DMS153 (cell line): Measurements from ENCODE around the gene KLHL42.
"Not testable (repeated sequence)": the region's sequence is repeated elsewhere in the genome, so short reads cannot be mapped to it uniquely, and the experiment has no call there.

Source experiments
- DNase-seq: peaks from one replicate; lab custom pipeline; 2025; lab: John Stamatoyannopoulos, UW

Gene KLHL42

GRCh38 chr12:27817766-27818165 is 37.7 kb downstream of the KLHL42 start:
- no peak for DNase-seq

GRCh38 chr12:27818401-27818918 is 38.4 kb downstream of the KLHL42 start:
- peak; percentile 26 for DNase-seq

DNA sequence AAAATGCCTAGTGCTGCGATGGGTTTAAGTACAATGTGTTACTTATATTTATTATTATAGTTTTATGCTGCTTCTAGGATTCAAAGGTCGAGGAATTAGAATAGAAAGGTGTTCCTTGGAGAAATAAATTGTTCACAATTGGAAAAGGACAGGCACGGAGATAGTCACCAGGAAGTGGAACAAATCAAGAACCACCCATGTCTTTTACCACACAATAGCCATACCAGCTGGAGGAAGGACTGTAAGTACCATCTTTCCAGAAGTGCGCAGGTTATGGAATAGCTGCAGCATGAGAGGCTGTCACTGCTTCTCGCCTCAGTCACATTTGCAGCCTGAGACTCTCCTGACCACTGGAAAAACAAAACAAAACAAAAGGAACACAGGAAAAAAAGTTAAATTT is 40.5 kb downstream of the KLHL42 start:
- no peak for DNase-seq

DNA sequence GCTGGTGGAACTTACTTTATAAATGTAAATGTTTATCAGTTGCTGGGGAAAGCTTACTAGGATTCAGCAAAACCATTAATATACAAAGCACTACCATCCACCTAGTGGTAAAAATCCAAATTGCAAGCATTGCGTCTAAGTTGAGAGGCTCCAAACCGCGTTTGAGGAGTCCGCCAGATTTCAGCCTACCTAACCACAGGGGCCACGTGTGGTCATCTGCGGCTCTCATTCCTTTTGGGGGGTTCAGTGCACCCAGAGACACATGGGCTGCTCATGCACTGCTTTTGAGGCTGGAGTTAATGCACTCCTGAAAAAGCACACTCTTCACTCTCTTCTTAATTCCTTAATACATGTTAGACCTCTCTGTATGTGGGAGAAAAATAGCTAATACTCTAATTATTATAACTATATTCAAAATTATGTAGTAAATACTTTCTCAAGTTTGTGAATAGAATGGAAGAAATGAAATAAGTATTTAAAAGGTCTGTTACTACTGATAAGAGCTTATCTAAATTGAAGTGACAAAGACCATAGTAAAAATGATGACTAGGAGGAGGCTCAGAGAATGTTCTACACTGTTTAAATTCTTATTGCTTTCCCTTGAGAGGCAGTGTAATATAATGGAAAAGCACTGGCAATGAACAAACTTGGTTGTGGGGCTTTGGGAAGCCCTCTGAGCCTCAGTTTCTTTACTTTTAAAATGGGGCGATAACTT is 41.4 kb downstream of the KLHL42 start:
- DNase-seq: no peak

- no peak for DNase-seq
These were observed 42.2 kb downstream of the KLHL42 start for GRCh38 chr12:27822076-27822712.

GRCh38 chr12:27823038-27823437 is 43.0 kb downstream of the KLHL42 start:
- no peak for DNase-seq

DNA sequence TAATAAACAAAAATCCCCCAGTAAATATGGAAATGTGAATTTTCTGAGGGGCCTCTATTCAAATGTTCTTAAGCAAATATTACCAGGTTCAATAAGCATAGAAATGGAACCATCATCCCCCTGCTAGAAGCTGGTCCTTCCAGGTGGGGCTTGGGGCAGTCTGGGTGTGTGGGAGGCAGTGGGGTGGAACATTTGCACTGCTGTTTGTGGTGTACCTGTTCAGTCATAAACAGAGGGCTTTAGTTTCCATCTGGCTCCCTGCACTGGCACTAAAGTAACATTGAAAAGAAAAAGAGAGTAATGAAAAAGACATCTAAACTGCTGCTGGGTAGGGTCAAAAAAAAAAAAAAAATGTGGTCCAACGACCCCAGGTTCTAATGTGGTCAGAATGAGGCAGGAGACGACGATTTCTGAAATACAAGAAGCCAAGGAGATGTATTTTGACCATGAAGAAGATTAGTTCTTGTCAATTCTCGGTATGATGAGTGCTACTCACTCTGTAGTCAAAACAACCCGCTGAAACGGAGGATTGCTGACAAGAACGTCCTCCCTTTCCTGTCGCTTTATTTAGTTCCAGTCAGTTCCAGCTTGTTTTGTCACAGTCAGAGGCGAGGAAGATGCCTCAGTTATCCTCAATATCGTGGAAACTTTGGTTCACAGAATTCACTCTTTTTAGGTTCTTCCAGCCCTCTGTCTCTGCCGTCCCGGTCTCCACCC is 44.3 kb downstream of the KLHL42 start:
- DNase-seq: no peak

DNA sequence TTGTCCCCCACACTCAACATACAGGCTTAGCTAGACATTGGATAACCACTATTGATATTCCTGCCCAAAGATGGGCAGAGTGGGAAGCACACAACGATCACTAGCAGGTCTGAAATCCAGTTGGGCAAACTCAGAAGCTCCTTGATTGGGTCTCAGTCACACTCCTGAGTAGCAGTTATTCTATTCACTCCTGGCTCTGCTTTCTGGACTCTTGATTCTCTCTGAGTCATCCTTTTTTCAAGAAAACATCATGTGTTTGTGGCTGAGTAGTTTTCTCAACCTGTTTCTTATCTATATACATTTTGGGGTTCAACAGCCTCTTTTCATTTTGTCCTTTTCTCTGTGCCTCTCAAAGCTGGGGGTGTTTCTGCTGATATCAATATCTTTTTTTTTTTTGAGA is 46.0 kb downstream of the KLHL42 start:
- DNase-seq: no peak

DNA sequence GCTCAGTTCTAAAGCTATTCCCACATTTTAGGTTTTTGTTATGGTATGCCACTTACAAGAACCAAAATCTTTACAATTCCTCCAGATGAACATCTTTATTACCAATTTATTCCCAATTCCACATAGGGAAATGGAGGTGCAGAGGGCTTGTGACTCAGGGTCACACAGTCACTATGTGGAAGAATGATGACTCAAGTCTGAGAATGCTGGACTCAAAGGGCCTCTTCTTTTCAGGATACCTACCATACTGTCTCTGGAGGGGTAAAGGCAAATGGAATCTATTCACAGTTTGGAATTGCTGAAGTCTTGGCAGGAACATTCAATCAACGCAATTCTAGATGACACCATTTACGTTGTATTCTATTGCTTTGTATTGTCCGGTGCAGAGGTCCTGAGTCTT is 48.2 kb downstream of the KLHL42 start:
- DNase-seq: no peak

- DNase-seq: no peak
These were observed 58.6 kb downstream of the KLHL42 start for GRCh38 chr12:27838543-27839185.

DNA sequence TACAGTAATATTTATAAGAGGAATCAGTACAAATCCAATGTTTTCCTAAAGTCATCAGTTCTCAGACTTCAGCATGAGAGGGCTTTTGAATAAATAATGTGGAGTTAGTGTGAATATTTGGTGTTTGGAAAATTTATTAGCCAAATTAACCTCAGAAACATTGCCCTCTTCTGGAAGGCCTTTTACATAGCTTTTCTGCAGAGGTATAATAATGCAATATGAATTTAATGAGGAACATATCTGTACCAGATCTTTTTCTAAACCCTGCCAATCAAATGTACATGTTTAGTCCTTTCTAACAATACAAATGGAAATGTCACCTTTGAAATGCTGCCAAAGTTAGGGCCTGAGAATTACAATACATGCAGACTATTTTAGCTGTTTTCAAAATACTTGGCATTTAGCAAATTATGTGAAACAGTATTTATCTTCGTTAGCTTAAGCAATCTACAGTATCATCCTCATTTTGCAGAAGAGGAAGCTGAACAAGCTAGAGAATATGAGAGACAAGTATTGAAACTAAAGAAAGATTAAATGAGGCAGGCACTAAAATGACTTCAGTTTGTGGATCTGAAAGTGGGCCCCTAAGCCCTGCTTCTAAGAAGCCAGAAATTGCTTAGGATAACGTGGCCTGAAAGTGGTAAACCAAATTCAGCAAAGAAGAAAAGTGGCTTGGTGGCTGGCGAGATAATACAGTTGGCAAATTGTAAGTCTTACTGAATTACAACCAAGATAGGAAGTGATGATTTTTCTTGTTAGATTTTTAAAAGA is 60.4 kb downstream of the KLHL42 start:
- no peak for DNase-seq

- peak; percentile 5 for DNase-seq
These were observed 61.4 kb downstream of the KLHL42 start for GRCh38 chr12:27841392-27841882.

DNA sequence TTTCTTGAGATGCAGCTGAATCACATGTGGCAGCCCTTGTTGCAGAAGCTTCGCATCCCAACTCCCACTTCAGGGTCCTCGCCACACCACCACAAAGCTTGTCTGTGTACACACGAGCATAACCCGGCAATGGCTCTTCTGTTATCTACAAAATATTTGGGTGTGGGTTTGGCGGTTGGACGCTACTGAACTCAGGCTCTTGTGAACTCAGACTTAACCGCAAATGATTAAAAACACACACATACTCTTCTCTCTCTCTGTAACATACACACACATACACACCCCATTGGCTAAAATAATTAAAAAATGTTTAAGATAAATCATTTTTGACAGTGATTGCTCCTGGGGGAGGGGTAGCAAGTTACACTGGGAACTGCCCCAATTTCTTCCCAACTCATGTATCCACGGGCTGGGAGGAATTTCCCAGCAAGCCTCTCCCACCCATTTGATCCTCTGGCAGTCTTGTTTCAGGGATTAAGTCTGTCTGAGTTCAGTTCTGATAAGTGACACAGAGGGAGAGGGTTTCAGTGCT is 63.7 kb downstream of the KLHL42 start:
- DNase-seq: no peak

- no peak for DNase-seq
These were observed 64.5 kb downstream of the KLHL42 start for GRCh38 chr12:27844366-27845090.

- DNase-seq: no peak
These were observed 65.2 kb downstream of the KLHL42 start for GRCh38 chr12:27845187-27845586.

DNA sequence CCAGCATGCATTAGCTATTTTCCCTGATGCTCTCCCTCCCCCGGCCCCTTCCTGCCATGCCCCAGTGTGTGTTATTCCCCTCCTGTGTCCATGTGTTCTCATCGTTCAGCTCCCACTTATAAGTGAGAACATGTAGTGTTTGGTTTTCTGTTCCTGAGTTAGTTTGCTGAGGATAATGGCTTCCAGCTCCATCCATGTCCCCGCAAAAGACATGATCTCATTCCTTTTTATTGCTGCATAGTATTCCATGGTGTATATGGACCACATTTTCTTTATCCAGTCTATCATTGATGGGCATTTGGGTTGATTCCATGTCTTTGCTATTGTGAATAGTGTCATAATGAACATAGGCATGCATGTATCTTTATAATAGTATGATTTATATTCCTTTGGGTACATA is 65.7 kb downstream of the KLHL42 start:
- not testable (repeated sequence) for DNase-seq

- DNase-seq: not testable (repeated sequence)
These were observed 67.3 kb downstream of the KLHL42 start for GRCh38 chr12:27847293-27847692.

DNA sequence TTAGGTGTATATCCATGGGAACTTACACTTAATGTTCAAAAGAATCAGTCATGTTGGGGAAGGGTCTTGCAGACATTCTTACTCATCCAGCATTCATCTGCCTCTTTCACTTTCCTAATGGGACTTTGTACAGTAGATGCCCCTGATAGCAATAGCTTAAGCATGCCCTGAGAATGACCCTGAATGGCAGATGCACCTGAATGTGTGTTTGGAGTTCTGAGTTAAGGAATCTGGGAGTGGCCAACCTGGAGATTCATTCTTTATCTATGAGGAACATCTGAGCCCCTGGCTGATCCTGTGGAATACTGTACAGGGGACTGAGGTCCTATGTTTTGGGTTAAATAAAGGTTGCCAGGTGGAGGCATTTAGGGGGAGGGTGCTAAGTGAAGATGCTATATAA is 71.3 kb downstream of the KLHL42 start:
- DNase-seq: no peak

- no peak for DNase-seq
These were observed 72.1 kb downstream of the KLHL42 start for GRCh38 chr12:27852117-27852516.
